DOHH2 (cell line): ENCODE data around the gene VASH1.

Experiments used
- H3F3A ChIP-seq: fragments of 200-600 bp; sonication (generic), shearing (Covaris generic); 2 replicates; pipeline ENCODE4 v1.6.0; 2016; ENCODE audit warnings: antibody characterized with exemption, mild to moderate bottlenecking; ENCODE audit not compliant: control insufficient read depth, insufficient read depth
- H3K27ac ChIP-seq: fragments of 200-600 bp; sonication (generic); 2 replicates; pipeline ENCODE4 v1.5.1; 2014; ENCODE audit warnings: low read depth, mild to moderate bottlenecking, low read length, moderate library complexity
- H3K27me3 ChIP-seq: fragments of 200-600 bp; sonication (generic); 2 replicates; pipeline ENCODE4 v1.6.1; 2014; ENCODE audit warnings: mild to moderate bottlenecking, low read length, mixed read lengths; ENCODE audit not compliant: control insufficient read depth
- H3K36me3 ChIP-seq: fragments of 200-600 bp; sonication (generic); 2 replicates; pipeline ENCODE4 v1.6.1; 2014; ENCODE audit warnings: mild to moderate bottlenecking, low read length, moderate library complexity, mixed read lengths; ENCODE audit not compliant: control insufficient read depth
- H3K4me1 ChIP-seq: fragments of 200-600 bp; sonication (generic); 2 replicates; pipeline ENCODE4 v1.6.1; 2014; ENCODE audit warnings: mild to moderate bottlenecking, low read length, mixed read lengths; ENCODE audit not compliant: control insufficient read depth
- H3K4me2 ChIP-seq: fragments of 200-600 bp; sonication (generic); 2 replicates; pipeline ENCODE4 v1.6.0; 2014; ENCODE audit warnings: mild to moderate bottlenecking, low read length, moderate library complexity
- H3K4me3 ChIP-seq: fragments of 200-600 bp; sonication (generic); 2 replicates; pipeline ENCODE4 v1.5.1; 2014; ENCODE audit warnings: mild to moderate bottlenecking, low read length, mixed read lengths
- H3K79me2 ChIP-seq: fragments of 200-600 bp; sonication (generic); 2 replicates; pipeline ENCODE4 v1.6.1; 2014; ENCODE audit warnings: mild to moderate bottlenecking, low read length, mixed read lengths; ENCODE audit not compliant: control insufficient read depth
- H3K9me2 ChIP-seq: fragments of 200-600 bp; sonication (generic); replicated peaks from 2 replicates; pipeline ENCODE4 v1.6.1; 2014; ENCODE audit warnings: mild to moderate bottlenecking, low read length, mixed read lengths; ENCODE audit not compliant: control insufficient read depth
- H3K9me3 ChIP-seq: fragments of 200-600 bp; sonication (generic); 2 replicates; pipeline ENCODE4 v1.6.1; 2014; ENCODE audit warnings: antibody characterized with exemption, low read length, mixed read lengths; ENCODE audit not compliant: control insufficient read depth, insufficient read depth
- H4K20me1 ChIP-seq: fragments of 200-600 bp; sonication (generic); 2 replicates; pipeline ENCODE4 v1.6.0; 2014; ENCODE audit warnings: low read depth, mild to moderate bottlenecking, antibody characterized with exemption, low read length, moderate library complexity; ENCODE audit not compliant: control insufficient read depth, insufficient read depth
- EZH2phosphoT487 ChIP-seq: fragments of 200-600 bp; sonication (generic); IDR thresholded peaks from 2 replicates; pipeline ENCODE4 v1.6.1; 2017; ENCODE audit warnings: borderline replicate concordance, mild to moderate bottlenecking, antibody characterized with exemption, low read length, moderate library complexity, mixed read lengths
- TF ChIP-seq, protein P1 (sequence below): fragments of 200-600 bp; sonication (generic); IDR thresholded peaks from one replicate; pipeline ENCODE4 v1.5.1; 2014; ENCODE audit warnings: antibody characterized with exemption, mild to moderate bottlenecking, low read depth, low read length; ENCODE audit not compliant: poor library complexity, severe bottlenecking

Gene VASH1

DNA sequence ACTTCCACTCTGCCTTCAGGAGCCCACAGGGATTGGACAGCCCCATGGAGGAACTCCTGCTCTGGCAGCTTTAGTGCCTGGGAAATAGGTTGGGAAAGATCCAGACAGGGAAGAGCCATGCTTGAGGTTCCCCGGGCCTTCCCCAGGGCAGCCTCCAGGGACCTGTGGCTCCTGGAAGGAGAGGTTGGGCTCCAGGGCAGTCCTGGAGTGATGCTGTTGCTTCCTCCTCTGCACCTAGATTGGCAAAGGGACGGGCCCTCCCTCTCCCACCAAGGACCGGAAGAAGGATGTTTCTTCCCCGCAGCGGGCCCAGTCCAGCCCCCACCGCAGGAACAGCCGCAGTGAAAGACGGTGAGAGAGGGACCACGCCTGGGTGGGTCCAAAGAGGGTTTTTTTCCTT lies 16.5 kb downstream of the VASH1 start:
- H3K9me2 ChIP-seq, result no peaks in the 10 kb centered on the region
- no peaks in the 10 kb centered on the region for H3F3A ChIP-seq
- no peaks in the 10 kb centered on the region for H3K27me3 ChIP-seq
- TF ChIP-seq, protein P1, sequence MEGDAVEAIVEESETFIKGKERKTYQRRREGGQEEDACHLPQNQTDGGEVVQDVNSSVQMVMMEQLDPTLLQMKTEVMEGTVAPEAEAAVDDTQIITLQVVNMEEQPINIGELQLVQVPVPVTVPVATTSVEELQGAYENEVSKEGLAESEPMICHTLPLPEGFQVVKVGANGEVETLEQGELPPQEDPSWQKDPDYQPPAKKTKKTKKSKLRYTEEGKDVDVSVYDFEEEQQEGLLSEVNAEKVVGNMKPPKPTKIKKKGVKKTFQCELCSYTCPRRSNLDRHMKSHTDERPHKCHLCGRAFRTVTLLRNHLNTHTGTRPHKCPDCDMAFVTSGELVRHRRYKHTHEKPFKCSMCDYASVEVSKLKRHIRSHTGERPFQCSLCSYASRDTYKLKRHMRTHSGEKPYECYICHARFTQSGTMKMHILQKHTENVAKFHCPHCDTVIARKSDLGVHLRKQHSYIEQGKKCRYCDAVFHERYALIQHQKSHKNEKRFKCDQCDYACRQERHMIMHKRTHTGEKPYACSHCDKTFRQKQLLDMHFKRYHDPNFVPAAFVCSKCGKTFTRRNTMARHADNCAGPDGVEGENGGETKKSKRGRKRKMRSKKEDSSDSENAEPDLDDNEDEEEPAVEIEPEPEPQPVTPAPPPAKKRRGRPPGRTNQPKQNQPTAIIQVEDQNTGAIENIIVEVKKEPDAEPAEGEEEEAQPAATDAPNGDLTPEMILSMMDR, result no peak
- TF ChIP-seq EZH2phosphoT487, result no peak
- no peak overlapping the region for H3K27ac ChIP-seq
- H3K79me2 ChIP-seq, result no peaks in the 10 kb centered on the region
- H4K20me1 ChIP-seq, result no peaks in the 10 kb centered on the region
- H3K4me2 ChIP-seq, result no peak overlapping the region
- H3K4me1 ChIP-seq, result no peaks in the 10 kb centered on the region
- H3K4me3 ChIP-seq, result no peak overlapping the region
- peaks cover 5% of the 10 kb centered on the region; the same call in 1 of the 2 replicates for H3K36me3 ChIP-seq
- H3K9me3 ChIP-seq, result no peaks in the 10 kb centered on the region

DNA sequence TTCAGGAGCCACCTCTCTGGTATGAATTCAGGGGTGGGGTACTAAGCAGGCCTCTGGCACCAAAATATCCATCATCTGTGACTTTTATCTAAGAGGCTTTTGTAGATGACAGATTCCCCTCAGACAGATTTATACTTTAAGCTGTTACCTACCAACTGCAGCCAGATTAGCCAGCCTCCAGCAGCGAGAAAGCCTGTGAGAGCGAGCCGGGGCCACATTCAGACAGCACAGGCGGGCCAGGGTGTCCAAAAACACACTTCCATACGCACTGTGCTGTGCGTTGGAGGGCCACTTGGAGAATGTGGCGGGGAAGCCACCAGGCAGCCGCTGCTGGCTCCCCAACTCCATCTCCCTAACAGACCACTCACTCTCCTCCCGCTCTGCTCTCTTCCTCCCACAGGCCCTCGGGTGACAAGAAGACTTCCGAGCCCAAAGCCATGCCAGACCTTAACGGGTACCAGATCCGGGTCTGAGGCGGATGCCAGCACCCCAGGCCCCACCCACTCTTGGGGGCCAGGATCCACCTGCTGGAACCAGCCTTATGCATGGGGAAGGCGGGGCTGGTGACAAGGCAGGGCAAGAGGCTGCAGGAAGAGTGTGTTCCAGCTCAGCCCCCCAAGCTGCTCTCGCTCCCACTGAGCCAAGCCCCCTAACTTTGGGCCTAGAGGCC lies 17.4 kb downstream of the VASH1 start:
- Histone ChIP-seq H3K79me2 (no peaks in the 10 kb centered on the region), H3K36me3 (peaks cover 11% of the 10 kb centered on the region), H3K4me1 (no peaks in the 10 kb centered on the region), H4K20me1 (no peaks in the 10 kb centered on the region), H3F3A (no peaks in the 10 kb centered on the region), H3K9me2 (no peaks in the 10 kb centered on the region), H3K27ac (no peak overlapping the region), H3K4me3 (no peak overlapping the region), H3K4me2 (no peak overlapping the region), H3K9me3 (no peaks in the 10 kb centered on the region), H3K27me3 (no peaks in the 10 kb centered on the region)
- TF ChIP-seq, protein P1, result no peak
- no peak for TF ChIP-seq EZH2phosphoT487

DNA sequence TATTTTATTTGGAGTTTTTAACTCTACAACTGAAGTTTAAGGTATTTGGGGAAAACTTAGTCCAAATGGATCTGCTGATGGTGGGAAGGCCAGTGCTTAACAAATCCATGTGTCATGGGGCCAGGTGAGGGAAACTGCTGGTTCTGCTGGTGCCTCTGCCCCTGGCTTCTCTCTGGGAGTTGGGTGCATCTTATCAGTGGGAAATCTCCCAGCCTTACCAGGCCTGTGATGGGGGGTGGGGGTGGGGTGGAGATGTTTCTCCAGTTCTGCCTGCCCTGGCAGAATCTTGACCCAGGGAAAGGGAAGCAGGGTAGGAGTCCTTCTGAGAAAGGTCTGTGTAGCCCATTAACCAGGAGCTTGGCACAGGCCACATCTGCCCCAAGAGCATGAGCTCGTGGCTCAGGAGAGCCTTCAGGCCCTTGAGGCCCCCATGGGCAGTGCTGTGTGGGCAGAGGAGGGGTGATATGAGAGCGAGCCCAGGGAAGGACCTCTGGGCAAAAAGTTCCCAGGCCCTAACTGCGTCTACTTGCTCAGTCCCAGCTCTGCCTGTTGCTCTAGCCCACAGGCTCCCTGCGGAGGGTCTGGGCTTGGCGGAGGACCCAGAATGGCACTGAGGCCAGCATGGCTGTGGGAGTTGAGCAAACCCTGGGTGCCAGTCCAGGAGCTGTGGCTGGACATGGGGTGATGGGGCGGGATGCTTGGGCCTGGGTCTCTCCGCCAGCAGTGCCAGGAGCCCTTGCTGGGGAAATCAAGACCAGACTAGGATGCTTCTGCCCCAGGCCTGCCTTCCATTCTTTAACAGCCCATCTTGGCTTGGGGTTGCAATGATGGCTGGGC lies 18.2 kb downstream of the VASH1 start:
- no peak for TF ChIP-seq EZH2phosphoT487
- TF ChIP-seq, protein P1, result no peak
- no peaks in the 10 kb centered on the region for H3K4me1 ChIP-seq
- no peaks in the 10 kb centered on the region for H3K9me2 ChIP-seq
- H3K4me3 ChIP-seq, result no peak overlapping the region
- H3K9me3 ChIP-seq, result no peaks in the 10 kb centered on the region
- H3K79me2 ChIP-seq, result no peaks in the 10 kb centered on the region
- H3K4me2 ChIP-seq, result no peak overlapping the region
- H4K20me1 ChIP-seq, result no peaks in the 10 kb centered on the region
- peaks cover 17% of the 10 kb centered on the region for H3K36me3 ChIP-seq
- H3K27me3 ChIP-seq, result no peaks in the 10 kb centered on the region
- H3F3A ChIP-seq, result no peaks in the 10 kb centered on the region
- no peak overlapping the region for H3K27ac ChIP-seq
